ENCODE measurements around the gene BIVM.
A peak's percentile ranks its signal among the peaks of the same experiment; 100 is the strongest.

The BIVM gene

GRCh38 chr13:102847272-102848234 is 48.6 kb downstream of the BIVM start:
- Histone ChIP-seq H3K27me3 (replicated peaks) (no peaks in the 10 kb centered on the region), H3K4me3 (ENCODE audit: low read depth, low read length) (peak overlapping the region; percentile 93), H3K36me3 (replicated peaks) (no peaks in the 10 kb centered on the region), H3K27ac (peak overlapping the region; percentile 88)
- peak; percentile 70 for TF ChIP-seq CTCF (IDR thresholded peaks at IDR 0.05; ENCODE audit: low read depth, low read length, missing control alignments)
- in situ Hi-C loops (cut with HindIII; ENCODE audit: low pct_ligation_motif_present, low sequenced_read_pairs): no loop called here
- DNase-seq: peak; percentile 11

GRCh38 chr13:102848956-102849355 is 50.0 kb downstream of the BIVM start:
- DNase-seq: no peak
- in situ Hi-C loops (cut with HindIII; ENCODE audit: low pct_ligation_motif_present, low sequenced_read_pairs): no loop called here
- Histone ChIP-seq H3K27me3 (replicated peaks) (no peaks in the 10 kb centered on the region), H3K4me3 (ENCODE audit: low read depth, low read length) (no peak overlapping the region), H3K36me3 (replicated peaks) (peaks cover 6% of the 10 kb centered on the region), H3K27ac (no peak overlapping the region)
- no peak for TF ChIP-seq CTCF (IDR thresholded peaks at IDR 0.05; ENCODE audit: low read depth, low read length, missing control alignments)

- in situ Hi-C loops (cut with HindIII; ENCODE audit: low pct_ligation_motif_present, low sequenced_read_pairs): loop anchor here (25.0 kb wide), 1 partner anchor 265 kb away; the partner anchor contains the start of gene TPP2
These were observed 53.6 kb downstream of the BIVM start for GRCh38 chr13:102852556-102852955.

GRCh38 chr13:102854675-102855074 is 55.8 kb downstream of the BIVM start:
- Histone ChIP-seq H3K27me3 (replicated peaks) (no peaks in the 10 kb centered on the region), H3K36me3 (replicated peaks) (peaks cover 41% of the 10 kb centered on the region), H3K4me3 (ENCODE audit: low read depth, low read length) (no peak overlapping the region), H3K27ac (no peak overlapping the region)
- no peak for TF ChIP-seq CTCF (IDR thresholded peaks at IDR 0.05; ENCODE audit: low read depth, low read length, missing control alignments)
- DNase-seq: no peak
- in situ Hi-C loops (cut with HindIII; ENCODE audit: low pct_ligation_motif_present, low sequenced_read_pairs): loop anchor here (25.0 kb wide), 1 partner anchor 267 kb away; the partner anchor contains the start of gene TPP2

More at GRCh38 chr13:102852556-102852955, 53.6 kb downstream of the BIVM start:
- H3K4me3 ChIP-seq (ENCODE audit: low read depth, low read length): no peak overlapping the region
- H3K27me3 ChIP-seq (replicated peaks): no peaks in the 10 kb centered on the region
- no peak for TF ChIP-seq CTCF (IDR thresholded peaks at IDR 0.05; ENCODE audit: low read depth, low read length, missing control alignments)
- DNase-seq: no peak
- H3K27ac ChIP-seq: no peak overlapping the region
- H3K36me3 ChIP-seq (replicated peaks): peaks cover 27% of the 10 kb centered on the region

GRCh38 chr13:102856557-102856956 is 57.6 kb downstream of the BIVM start:
- DNase-seq: no peak
- Histone ChIP-seq H3K27ac (no peak overlapping the region), H3K27me3 (replicated peaks) (no peaks in the 10 kb centered on the region), H3K36me3 (replicated peaks) (peaks cover 51% of the 10 kb centered on the region), H3K4me3 (ENCODE audit: low read depth, low read length) (no peak overlapping the region)
- in situ Hi-C loops (cut with HindIII; ENCODE audit: low pct_ligation_motif_present, low sequenced_read_pairs): loop anchor here (25.0 kb wide), 1 partner anchor 269 kb away; the partner anchor contains the start of gene TPP2
- no peak for TF ChIP-seq CTCF (IDR thresholded peaks at IDR 0.05; ENCODE audit: low read depth, low read length, missing control alignments)
